Measurements from ENCODE around the gene RPL19. TPM values are rescaled to one million over a fixed set of nuclear protein-coding genes. Genes with fewer than 3 reads are reported as not detected.

The RPL19 gene
- total and polyA plus RNA-seq, 2 donors (not counting 3 experiments of a cell fraction or from before 2014, with no cell fraction given): 1,802 to 1,958 TPM

DNA sequence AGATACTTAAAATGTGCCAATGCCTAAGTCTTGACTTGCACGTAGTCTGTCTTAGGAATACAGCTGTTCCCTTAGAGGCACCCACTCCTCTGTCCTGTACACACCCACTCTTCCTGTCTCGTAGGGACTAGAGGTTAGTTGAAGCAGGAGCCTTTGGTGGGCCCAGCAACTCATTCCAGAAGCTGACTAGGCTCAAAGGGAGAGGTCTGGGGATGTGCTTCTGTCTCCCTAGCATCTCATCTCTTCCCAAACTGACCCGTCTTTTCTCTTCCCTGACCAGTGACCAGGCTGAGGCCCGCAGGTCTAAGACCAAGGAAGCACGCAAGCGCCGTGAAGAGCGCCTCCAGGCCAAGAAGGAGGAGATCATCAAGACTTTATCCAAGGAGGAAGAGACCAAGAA is 4.2 kb downstream of the RPL19 start:
- FAIRE-seq (no peak), DNase-seq (ENCODE audit: low read depth, low spot score) (no peak)
- intact Hi-C loops (cut with micrococcal nuclease) (no loop called here), dilution Hi-C loops (cut with MboI; ENCODE audit: extremely low pct_ligation_motif_present, low sequenced_read_pairs) (no loop called here)
- ChIA-PET CTCF (interaction anchor here (1.1 to 9.6 kb wide), 4 partner anchors 27 to 222 kb away, joined by 3 to 420 read pairs (median 58); no protein-coding TSS in a partner anchor), POLR2A (no interaction called here)
- Histone ChIP-seq H3K27me3 (ENCODE audit: control insufficient read depth in 2 of 2, insufficient read depth in 2 of 2, low read length in 2 of 2) (no peaks in the 10 kb centered on the region), H3K79me2 (ENCODE audit: control insufficient read depth, insufficient read depth, low read length) (peaks cover 26% of the 10 kb centered on the region), H3K27ac (ENCODE audit: insufficient read depth, low read depth, low read length) (no peak overlapping the region), H4K20me1 (replicated peaks; ENCODE audit: control insufficient read depth, extremely low read depth, insufficient read depth, low read length) (no peaks in the 10 kb centered on the region), H3K9ac (replicated peaks; ENCODE audit: extremely low read depth, insufficient read depth, low read length) (no peak overlapping the region), H3K4me2 (ENCODE audit: insufficient read depth, low read length) (no peak overlapping the region), H2AFZ (ENCODE audit: low read depth, low read length) (no peak overlapping the region), H3K4me1 (ENCODE audit: control insufficient read depth, extremely low read depth, insufficient read depth, low read length) (peaks cover 21% of the 10 kb centered on the region), H3K9me3 (replicated peaks; ENCODE audit: control insufficient read depth, insufficient read depth, low read length) (no peaks in the 10 kb centered on the region), H3K4me3 (replicated peaks in 1 of 3; ENCODE audit: insufficient read depth in 1 of 3, low read depth in 1 of 3, low read length in 3 of 3) (no peak overlapping the region), H3K36me3 (ENCODE audit: control insufficient read depth in 2 of 2, extremely low read depth in 1 of 2, insufficient read depth in 2 of 2, low read length in 2 of 2) (peaks cover 18 to 32% of the 10 kb centered on the region in 2 experiments), H3K9me1 (replicated peaks; ENCODE audit: control insufficient read depth, extremely low read depth, insufficient read depth, low read length) (no peaks in the 10 kb centered on the region)
- BruUV-seq (replicated peaks): TSS peak; percentile 0
- TF ChIP-seq MYC (IDR thresholded peaks at IDR 0.05; ENCODE audit: low read depth, low read length): no peak
- no peak for TF ChIP-seq GATA2 (IDR thresholded peaks at IDR 0.05; ENCODE audit: insufficient read depth, insufficient read length, low read depth, low read length)
- TF ChIP-seq JUN (IDR thresholded peaks at IDR 0.05; ENCODE audit: borderline replicate concordance, insufficient read depth, insufficient read length, low read depth): no peak
- no peak for TF ChIP-seq POLR2AphosphoS5 (IDR thresholded peaks at IDR 0.05; ENCODE audit: insufficient read depth, low read depth, low read length)

DNA sequence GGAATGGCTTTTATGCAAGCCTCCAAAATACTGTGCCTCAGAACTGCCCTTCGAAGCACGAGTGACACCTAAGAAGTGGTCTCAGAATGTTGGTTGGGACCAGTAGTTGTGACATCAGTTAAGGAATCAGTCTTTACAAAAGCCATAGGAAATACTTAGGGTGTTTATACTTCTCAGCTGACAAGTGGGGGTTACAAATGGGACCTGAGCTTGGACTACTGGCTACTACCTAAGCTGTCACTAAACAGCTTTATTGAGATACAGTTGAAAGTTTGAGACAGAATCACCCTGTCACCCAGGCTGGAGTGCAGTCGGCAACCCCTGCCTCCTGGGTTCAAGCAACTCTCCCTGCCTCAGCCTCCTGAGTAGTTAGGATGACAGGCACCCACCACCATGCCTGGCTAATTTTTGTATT is 5.0 kb downstream of the RPL19 start:
- H3K27ac ChIP-seq (ENCODE audit: insufficient read depth, low read depth, low read length): no peak overlapping the region
- dilution Hi-C loops (cut with MboI; ENCODE audit: extremely low pct_ligation_motif_present, low sequenced_read_pairs): no loop called here
- H3K4me1 ChIP-seq (ENCODE audit: control insufficient read depth, extremely low read depth, insufficient read depth, low read length): peaks cover 23% of the 10 kb centered on the region
- peaks cover 26% of the 10 kb centered on the region for H3K79me2 ChIP-seq (ENCODE audit: control insufficient read depth, insufficient read depth, low read length)
- H3K9ac ChIP-seq (replicated peaks; ENCODE audit: extremely low read depth, insufficient read depth, low read length): no peak overlapping the region
- no peak for DNase-seq (ENCODE audit: low read depth, low spot score)
- H4K20me1 ChIP-seq (replicated peaks; ENCODE audit: control insufficient read depth, extremely low read depth, insufficient read depth, low read length): no peaks in the 10 kb centered on the region
- H3K9me3 ChIP-seq (replicated peaks; ENCODE audit: control insufficient read depth, insufficient read depth, low read length): no peaks in the 10 kb centered on the region
- no peaks in the 10 kb centered on the region for H3K27me3 ChIP-seq (ENCODE audit: control insufficient read depth in 2 of 2, insufficient read depth in 2 of 2, low read length in 2 of 2)
- peak; percentile 49 for TF ChIP-seq POLR2A (IDR thresholded peaks at IDR 0.05; ENCODE audit: low read depth, low read length)
- TF ChIP-seq GATA2 (IDR thresholded peaks at IDR 0.05; ENCODE audit: insufficient read depth, insufficient read length, low read depth, low read length): no peak
- BruUV-seq (replicated peaks): no TSS peak
- no peak for FAIRE-seq
- POLR2A ChIA-PET: interaction anchor here (0.5 to 1.3 kb wide), 3 partner anchors 39 to 380 kb away, joined by 5 to 8 read pairs (median 6); no protein-coding TSS in a partner anchor
- no peak overlapping the region for H2AFZ ChIP-seq (ENCODE audit: low read depth, low read length)
- H3K9me1 ChIP-seq (replicated peaks; ENCODE audit: control insufficient read depth, extremely low read depth, insufficient read depth, low read length): no peaks in the 10 kb centered on the region
- peaks cover 18 to 32% of the 10 kb centered on the region in 2 experiments for H3K36me3 ChIP-seq (ENCODE audit: control insufficient read depth in 2 of 2, extremely low read depth in 1 of 2, insufficient read depth in 2 of 2, low read length in 2 of 2)
- CTCF ChIA-PET: interaction anchor here (0.7 to 9.6 kb wide), 6 partner anchors 13 to 418 kb away, joined by 3 to 420 read pairs (median 4); partner anchors contain the start of gene ARL5C
- intact Hi-C loops (cut with micrococcal nuclease): no loop called here
- no peak overlapping the region for H3K4me2 ChIP-seq (ENCODE audit: insufficient read depth, low read length)
- H3K4me3 ChIP-seq (replicated peaks in 1 of 3; ENCODE audit: insufficient read depth in 1 of 3, low read depth in 1 of 3, low read length in 3 of 3): no peak overlapping the region
